GM19395 (cell line): ENCODE data around the gene SNAPC2.
"Not testable (repeated sequence)": the region's sequence is repeated elsewhere in the genome, so short reads cannot be mapped to it uniquely, and the experiment has no call there.

Experiments used
- ATAC-seq: cut with Tn5 transposase; IDR thresholded peaks from one replicate; pipeline ENCODE4 v1.9.1; 2021; ENCODE audit warnings: mild to moderate bottlenecking, moderate library complexity; ENCODE audit not compliant: unreplicated experiment

Gene SNAPC2

GRCh38 chr19:7888145-7888825 lies 31.9 kb upstream of the SNAPC2 start, which contains the start of gene LRRC8E:
LRRC8E (plus strand) TSS chr19:7888510; CDS start chr19:7895604, 7,094 bp downstream.
- no peak for ATAC-seq

- no peak for ATAC-seq
These were observed 31.3 kb upstream of the SNAPC2 start for GRCh38 chr19:7888826-7889217.

- ATAC-seq: not testable (repeated sequence)
These were observed 26.6 kb upstream of the SNAPC2 start for GRCh38 chr19:7893362-7894101.

- ATAC-seq: no peak
These were observed 25.4 kb upstream of the SNAPC2 start for GRCh38 chr19:7894612-7895309.

GRCh38 chr19:7895565-7895964 lies 24.6 kb upstream of the SNAPC2 start:
- ATAC-seq: no peak

GRCh38 chr19:7897292-7897691 lies 22.8 kb upstream of the SNAPC2 start:
- no peak for ATAC-seq

GRCh38 chr19:7898967-7899366 lies 21.2 kb upstream of the SNAPC2 start:
- no peak for ATAC-seq

- no peak for ATAC-seq
These were observed 20.3 kb upstream of the SNAPC2 start for GRCh38 chr19:7899751-7900378.

GRCh38 chr19:7900401-7900870 lies 19.7 kb upstream of the SNAPC2 start:
- no peak for ATAC-seq

GRCh38 chr19:7900931-7901330 lies 19.2 kb upstream of the SNAPC2 start:
- no peak for ATAC-seq

GRCh38 chr19:7901337-7901736 lies 18.8 kb upstream of the SNAPC2 start:
- no peak for ATAC-seq

- ATAC-seq: no peak
These were observed 17.3 kb upstream of the SNAPC2 start for GRCh38 chr19:7902796-7903243.

GRCh38 chr19:7903244-7904073 lies 16.7 kb upstream of the SNAPC2 start, which contains the start of gene MAP2K7:
MAP2K7 (plus strand) TSS chr19:7903877; CDS start chr19:7903945, 68 bp downstream.
- peak; percentile 77 for ATAC-seq

- peak; percentile 32 for ATAC-seq
These were observed 15.8 kb upstream of the SNAPC2 start for GRCh38 chr19:7904074-7905020.

GRCh38 chr19:7905268-7905667 lies 14.9 kb upstream of the SNAPC2 start:
- no peak for ATAC-seq

- no peak for ATAC-seq
These were observed 14.3 kb upstream of the SNAPC2 start for GRCh38 chr19:7905859-7906258.

- no peak for ATAC-seq
These were observed 13.0 kb upstream of the SNAPC2 start for GRCh38 chr19:7907122-7907521.

GRCh38 chr19:7907544-7907943 lies 12.6 kb upstream of the SNAPC2 start:
- no peak for ATAC-seq
